ENCODE results near the gene ARID2. TPM values are rescaled to one million over a fixed set of nuclear protein-coding genes. Genes with fewer than 3 reads are reported as not detected.

ARID2 gene
- total RNA-seq, 2 donors from 2014 or later, result 26.8 to 29.1 TPM

GRCh38 chr12:45883187-45883586 is 153.7 kb downstream of the ARID2 start:
- Histone ChIP-seq H3K4me1 (no peaks in the 10 kb centered on the region), H3K27ac (no peak overlapping the region), H3K9ac (ENCODE audit: low read depth in 2 of 2, low read length in 2 of 2) (no peak overlapping the region), H3K36me3 (no peaks in the 10 kb centered on the region), H3K4me3 (no peak overlapping the region), H3K9me3 (no peaks in the 10 kb centered on the region), H3K27me3 (no peaks in the 10 kb centered on the region)
- intact Hi-C loops (cut with DNase I), result no loop called here
- TF ChIP-seq CTCF (IDR thresholded peaks at IDR 0.05), result no peak
- DNase-seq, result no peak

GRCh38 chr12:45886685-45887084 is 157.2 kb downstream of the ARID2 start:
- no peak for DNase-seq
- H3K9ac ChIP-seq (ENCODE audit: low read depth in 2 of 2, low read length in 2 of 2), result no peak overlapping the region
- no peak overlapping the region for H3K27ac ChIP-seq
- H3K27me3 ChIP-seq, result no peaks in the 10 kb centered on the region
- no peaks in the 10 kb centered on the region for H3K36me3 ChIP-seq
- H3K4me3 ChIP-seq, result no peak overlapping the region
- TF ChIP-seq CTCF (IDR thresholded peaks at IDR 0.05), result no peak
- H3K9me3 ChIP-seq, result no peaks in the 10 kb centered on the region
- intact Hi-C loops (cut with DNase I), result no loop called here
- no peaks in the 10 kb centered on the region for H3K4me1 ChIP-seq

GRCh38 chr12:45887544-45887943 is 158.0 kb downstream of the ARID2 start:
- Histone ChIP-seq H3K4me1 (no peaks in the 10 kb centered on the region), H3K9me3 (no peaks in the 10 kb centered on the region), H3K27ac (no peak overlapping the region), H3K27me3 (no peaks in the 10 kb centered on the region), H3K9ac (ENCODE audit: low read depth in 2 of 2, low read length in 2 of 2) (no peak overlapping the region), H3K36me3 (no peaks in the 10 kb centered on the region), H3K4me3 (no peak overlapping the region)
- no peak for TF ChIP-seq CTCF (IDR thresholded peaks at IDR 0.05)
- intact Hi-C loops (cut with DNase I), result no loop called here
- no peak for DNase-seq

- no peak overlapping the region for H3K9ac ChIP-seq (ENCODE audit: low read depth in 2 of 2, low read length in 2 of 2)
- no peaks in the 10 kb centered on the region for H3K27me3 ChIP-seq
- H3K9me3 ChIP-seq, result no peaks in the 10 kb centered on the region
- H3K27ac ChIP-seq, result no peak overlapping the region
- H3K4me3 ChIP-seq, result no peak overlapping the region
- H3K36me3 ChIP-seq, result no peaks in the 10 kb centered on the region
- intact Hi-C loops (cut with DNase I), result no loop called here
- H3K4me1 ChIP-seq, result no peaks in the 10 kb centered on the region
- no peak for TF ChIP-seq CTCF (IDR thresholded peaks at IDR 0.05)
- DNase-seq, result no peak
Measured at GRCh38 chr12:45890276-45890675, 160.8 kb downstream of the ARID2 start.

GRCh38 chr12:45893240-45893639 is 163.7 kb downstream of the ARID2 start:
- no peak overlapping the region for H3K27ac ChIP-seq
- H3K9me3 ChIP-seq, result no peaks in the 10 kb centered on the region
- H3K36me3 ChIP-seq, result peaks cover 7% of the 10 kb centered on the region
- intact Hi-C loops (cut with DNase I), result no loop called here
- no peak overlapping the region for H3K4me3 ChIP-seq
- H3K4me1 ChIP-seq, result no peaks in the 10 kb centered on the region
- H3K27me3 ChIP-seq, result no peaks in the 10 kb centered on the region
- no peak for DNase-seq
- no peak for TF ChIP-seq CTCF (IDR thresholded peaks at IDR 0.05)
- H3K9ac ChIP-seq (ENCODE audit: low read depth in 2 of 2, low read length in 2 of 2), result no peak overlapping the region

- H3K9ac ChIP-seq (ENCODE audit: low read depth in 2 of 2, low read length in 2 of 2), result no peak overlapping the region
- H3K27me3 ChIP-seq, result no peaks in the 10 kb centered on the region
- no peaks in the 10 kb centered on the region for H3K4me1 ChIP-seq
- DNase-seq, result no peak
- intact Hi-C loops (cut with DNase I), result no loop called here
- no peak overlapping the region for H3K27ac ChIP-seq
- no peaks in the 10 kb centered on the region for H3K9me3 ChIP-seq
- H3K4me3 ChIP-seq, result no peak overlapping the region
- TF ChIP-seq CTCF (IDR thresholded peaks at IDR 0.05), result no peak
- H3K36me3 ChIP-seq, result peaks cover 7% of the 10 kb centered on the region
Measured at GRCh38 chr12:45895961-45896360, 166.5 kb downstream of the ARID2 start.

All from colonic mucosa (tissue), 4 donors.